Adrenal gland (tissue), 5 donors: ENCODE results near the gene MRPL24.

Source experiments
- POLR2A ChIP-seq, 2 donors: fragments of 450-650 bp; IDR thresholded peaks; one replicate each; pipeline ENCODE4 v1.6.1; 2017; ENCODE audit warnings: antibody characterized with exemption in 2 of 2, mild to moderate bottlenecking in 2 of 2, moderate library complexity in 1 of 2
- TF ChIP-seq, protein P1 (sequence below), 6 experiments: fragments of 450-650 bp in 4 of 6; fragments of 200-600 bp in 2 of 6; sonication (generic) in 1 of 6; IDR thresholded peaks; 1 replicate in 5 of 6; 2 replicates in 1 of 6; pipeline versions ENCODE4 v1.5.1 to v1.8.0; 2016 to 2021; ENCODE audit warnings: antibody characterized with exemption in 6 of 6, mild to moderate bottlenecking in 2 of 6, moderate library complexity in 1 of 6
- donor health status: DM: no; HTN: no; CAD: no.

GRCh38 chr1:156717351-156717750, 23.5 kb downstream of the MRPL24 start:
- TF ChIP-seq POLR2A (IDR thresholded peaks at IDR 0.05), result no peak
- TF ChIP-seq, protein P1, sequence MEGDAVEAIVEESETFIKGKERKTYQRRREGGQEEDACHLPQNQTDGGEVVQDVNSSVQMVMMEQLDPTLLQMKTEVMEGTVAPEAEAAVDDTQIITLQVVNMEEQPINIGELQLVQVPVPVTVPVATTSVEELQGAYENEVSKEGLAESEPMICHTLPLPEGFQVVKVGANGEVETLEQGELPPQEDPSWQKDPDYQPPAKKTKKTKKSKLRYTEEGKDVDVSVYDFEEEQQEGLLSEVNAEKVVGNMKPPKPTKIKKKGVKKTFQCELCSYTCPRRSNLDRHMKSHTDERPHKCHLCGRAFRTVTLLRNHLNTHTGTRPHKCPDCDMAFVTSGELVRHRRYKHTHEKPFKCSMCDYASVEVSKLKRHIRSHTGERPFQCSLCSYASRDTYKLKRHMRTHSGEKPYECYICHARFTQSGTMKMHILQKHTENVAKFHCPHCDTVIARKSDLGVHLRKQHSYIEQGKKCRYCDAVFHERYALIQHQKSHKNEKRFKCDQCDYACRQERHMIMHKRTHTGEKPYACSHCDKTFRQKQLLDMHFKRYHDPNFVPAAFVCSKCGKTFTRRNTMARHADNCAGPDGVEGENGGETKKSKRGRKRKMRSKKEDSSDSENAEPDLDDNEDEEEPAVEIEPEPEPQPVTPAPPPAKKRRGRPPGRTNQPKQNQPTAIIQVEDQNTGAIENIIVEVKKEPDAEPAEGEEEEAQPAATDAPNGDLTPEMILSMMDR (IDR thresholded peaks at IDR 0.05), result no peak
